Activated CD8-positive, alpha-beta memory T cell treated with anti-CD3 and anti-CD28 coated beads, Interleukin-2, amount 10 ng/mL, durations not matched to agents 7 days and 5 days (primary cell): ENCODE data around the gene MON2. TPM values are rescaled to one million over a fixed set of nuclear protein-coding genes. Genes with fewer than 3 reads are reported as not detected.
"Not testable (repeated sequence)": the region's sequence is repeated elsewhere in the genome, so short reads cannot be mapped to it uniquely, and the experiment has no call there.

Experiments used
- ATAC-seq: fragments of 150-1000 bp; cut with Tn5 transposase; one replicate; pipeline ENCODE4 v1.10.0; 2021; ENCODE audit warnings: moderate library complexity
- CTCF ChIA-PET: fragments of 350-600 bp; sonication (Branson Sonifier 250); formaldehyde crosslinking; loops from one replicate; lab custom pipeline; 2021; ENCODE audit warnings: antibody characterized with exemption; lab: Charles Lee
- DNase-seq: peaks from one replicate; pipeline ENCODE4 v3.0.0-alpha.2; 2020
- H3K27ac Mint-ChIP-seq: one replicate; pipeline ENCODE4 v1.8.0; 2021; ENCODE audit warnings: mild to moderate bottlenecking, mixed read lengths
- H3K27me3 Mint-ChIP-seq: one replicate; pipeline ENCODE4 v1.8.0; 2021; ENCODE audit warnings: mixed read lengths
- H3K36me3 Mint-ChIP-seq: one replicate; pipeline ENCODE4 v1.8.0; 2021; ENCODE audit warnings: mild to moderate bottlenecking, mixed read lengths
- H3K4me1 Mint-ChIP-seq: one replicate; pipeline ENCODE4 v1.8.0; 2021; ENCODE audit warnings: mixed read lengths
- H3K4me3 Mint-ChIP-seq: one replicate; pipeline ENCODE4 v1.8.0; 2021; ENCODE audit warnings: mild to moderate bottlenecking, moderate library complexity, mixed read lengths
- H3K9me3 Mint-ChIP-seq: one replicate; pipeline ENCODE4 v1.8.0; 2022; ENCODE audit warnings: low read depth, mixed read lengths
- total RNA-seq, 2 experiments: library from RNA; stranded (reverse); gene quantifications; one replicate each; pipeline ENCODE4 v1.2.3, GENCODE V29; 2021

MON2 gene
- total RNA-seq, 2 experiments from 2014 or later = 39.3 to 53.9 TPM

GRCh38 chr12:62505786-62506185 lies 39.2 kb downstream of the MON2 start:
- no peaks in the 10 kb centered on the region for H3K27me3 Mint-ChIP-seq
- DNase-seq (no peak), ATAC-seq (no peak)
- H3K4me3 Mint-ChIP-seq = no peak overlapping the region
- H3K9me3 Mint-ChIP-seq = no peaks in the 10 kb centered on the region
- no peak overlapping the region for H3K27ac Mint-ChIP-seq
- peaks cover 48% of the 10 kb centered on the region for H3K36me3 Mint-ChIP-seq
- H3K4me1 Mint-ChIP-seq = no peaks in the 10 kb centered on the region
- CTCF ChIA-PET = interaction anchor here (0.9 to 1.0 kb wide), 3 partner anchors 7 to 17 kb away, joined by 3 to 4 read pairs (median 3); no protein-coding TSS in a partner anchor

GRCh38 chr12:62512901-62513300 lies 46.3 kb downstream of the MON2 start:
- H3K27me3 Mint-ChIP-seq = no peaks in the 10 kb centered on the region
- no peak overlapping the region for H3K4me3 Mint-ChIP-seq
- H3K36me3 Mint-ChIP-seq = peaks cover 57% of the 10 kb centered on the region
- ATAC-seq (no peak), DNase-seq (no peak)
- peaks cover 5% of the 10 kb centered on the region for H3K9me3 Mint-ChIP-seq
- no peak overlapping the region for H3K27ac Mint-ChIP-seq
- no peaks in the 10 kb centered on the region for H3K4me1 Mint-ChIP-seq
- CTCF ChIA-PET = no interaction called here

- DNase-seq, H3K4me1 Mint-ChIP-seq, H3K27ac Mint-ChIP-seq, CTCF ChIA-PET, H3K27me3 Mint-ChIP-seq, H3K4me3 Mint-ChIP-seq, H3K9me3 Mint-ChIP-seq, ATAC-seq: not testable (repeated sequence)
- H3K36me3 Mint-ChIP-seq = peaks cover 50% of the 10 kb centered on the region
These were observed 47.5 kb downstream of the MON2 start for GRCh38 chr12:62514080-62514479.

GRCh38 chr12:62516927-62517326 lies 50.3 kb downstream of the MON2 start:
- Mint-ChIP-seq H3K27ac (no peak overlapping the region), H3K36me3 (peaks cover 25% of the 10 kb centered on the region), H3K9me3 (peaks cover 5% of the 10 kb centered on the region), H3K4me3 (no peak overlapping the region), H3K4me1 (no peaks in the 10 kb centered on the region), H3K27me3 (no peaks in the 10 kb centered on the region)
- ATAC-seq (no peak), DNase-seq (no peak)
- CTCF ChIA-PET = interaction anchor here (1.0 kb wide), 1 partner anchor 13 kb away, joined by 3 read pairs; no protein-coding TSS in a partner anchor

- Mint-ChIP-seq H3K9me3 (peaks cover 5% of the 10 kb centered on the region), H3K27me3 (no peaks in the 10 kb centered on the region), H3K4me3 (no peak overlapping the region), H3K4me1 (peaks cover 1% of the 10 kb centered on the region), H3K36me3 (peaks cover 19% of the 10 kb centered on the region), H3K27ac (no peak overlapping the region)
- CTCF ChIA-PET = interaction anchor here (0.7 to 1.0 kb wide), 3 partner anchors 11 to 13 kb away, joined by 3 to 4 read pairs (median 3); no protein-coding TSS in a partner anchor
- DNase-seq (no peak), ATAC-seq (no peak)
These were observed 51.3 kb downstream of the MON2 start for GRCh38 chr12:62517887-62518286.

GRCh38 chr12:62519043-62519442 lies 52.4 kb downstream of the MON2 start:
- no peak for ATAC-seq
- H3K36me3 Mint-ChIP-seq = peaks cover 11% of the 10 kb centered on the region
- peaks cover 2% of the 10 kb centered on the region for H3K4me1 Mint-ChIP-seq
- no peak overlapping the region for H3K4me3 Mint-ChIP-seq
- no peaks in the 10 kb centered on the region for H3K27me3 Mint-ChIP-seq
- peaks cover 3% of the 10 kb centered on the region for H3K9me3 Mint-ChIP-seq
- H3K27ac Mint-ChIP-seq = no peak overlapping the region
- DNase-seq = no peak
- CTCF ChIA-PET = interaction anchor here (0.8 kb wide), 1 partner anchor 16 kb away, joined by 3 read pairs; no protein-coding TSS in a partner anchor

- CTCF ChIA-PET = no interaction called here
- Mint-ChIP-seq H3K27me3 (no peaks in the 10 kb centered on the region), H3K4me3 (no peak overlapping the region), H3K36me3 (peaks cover 8% of the 10 kb centered on the region), H3K27ac (no peak overlapping the region), H3K9me3 (no peaks in the 10 kb centered on the region), H3K4me1 (peaks cover 7% of the 10 kb centered on the region)
- ATAC-seq (no peak), DNase-seq (no peak)
These were observed 53.7 kb downstream of the MON2 start for GRCh38 chr12:62520361-62520760.

GRCh38 chr12:62522984-62523383 lies 56.4 kb downstream of the MON2 start:
- H3K36me3 Mint-ChIP-seq = peaks cover 7% of the 10 kb centered on the region
- ATAC-seq = peak; percentile 57
- H3K27me3 Mint-ChIP-seq = no peaks in the 10 kb centered on the region
- no peak overlapping the region for H3K4me3 Mint-ChIP-seq
- no peaks in the 10 kb centered on the region for H3K9me3 Mint-ChIP-seq
- H3K27ac Mint-ChIP-seq = no peak overlapping the region
- H3K4me1 Mint-ChIP-seq = peaks cover 12% of the 10 kb centered on the region
- CTCF ChIA-PET = interaction anchor here (0.6 to 1.1 kb wide), 3 partner anchors 17 to 276 kb away, joined by 3 read pairs; no protein-coding TSS in a partner anchor
- no peak for DNase-seq

GRCh38 chr12:62523619-62524018 lies 57.0 kb downstream of the MON2 start:
- CTCF ChIA-PET = interaction anchor here (0.6 to 0.7 kb wide), 2 partner anchors 97 to 275 kb away, joined by 3 read pairs; no protein-coding TSS in a partner anchor
- Mint-ChIP-seq H3K27ac (no peak overlapping the region), H3K27me3 (no peaks in the 10 kb centered on the region), H3K4me1 (peaks cover 12% of the 10 kb centered on the region), H3K9me3 (no peaks in the 10 kb centered on the region), H3K4me3 (no peak overlapping the region), H3K36me3 (peaks cover 7% of the 10 kb centered on the region)
- DNase-seq (no peak), ATAC-seq (no peak)

- DNase-seq = no peak
- CTCF ChIA-PET = no interaction called here
- Mint-ChIP-seq H3K27ac (peak overlapping the region; percentile 8), H3K36me3 (peaks cover 11% of the 10 kb centered on the region), H3K9me3 (no peaks in the 10 kb centered on the region), H3K27me3 (no peaks in the 10 kb centered on the region), H3K4me3 (no peak overlapping the region), H3K4me1 (peaks cover 12% of the 10 kb centered on the region)
- peak; percentile 27 for ATAC-seq
These were observed 58.6 kb downstream of the MON2 start for GRCh38 chr12:62525271-62525670.

- H3K36me3 Mint-ChIP-seq = peaks cover 28% of the 10 kb centered on the region
- DNase-seq (no peak), ATAC-seq (no peak)
- no peaks in the 10 kb centered on the region for H3K27me3 Mint-ChIP-seq
- no peaks in the 10 kb centered on the region for H3K9me3 Mint-ChIP-seq
- peaks cover 3% of the 10 kb centered on the region for H3K4me1 Mint-ChIP-seq
- no peak overlapping the region for H3K4me3 Mint-ChIP-seq
- no peak overlapping the region for H3K27ac Mint-ChIP-seq
- CTCF ChIA-PET = interaction anchor here (0.8 kb wide), 1 partner anchor 13 kb away, joined by 3 read pairs; no protein-coding TSS in a partner anchor
These were observed 64.0 kb downstream of the MON2 start for GRCh38 chr12:62530596-62530995.

- Mint-ChIP-seq H3K36me3 (peaks cover 31% of the 10 kb centered on the region), H3K4me1 (no peaks in the 10 kb centered on the region), H3K9me3 (no peaks in the 10 kb centered on the region), H3K27ac (no peak overlapping the region), H3K27me3 (no peaks in the 10 kb centered on the region), H3K4me3 (no peak overlapping the region)
- no peak for DNase-seq
- no peak for ATAC-seq
- CTCF ChIA-PET = no interaction called here
These were observed 65.7 kb downstream of the MON2 start for GRCh38 chr12:62532333-62532732.

- peaks cover 34% of the 10 kb centered on the region for H3K36me3 Mint-ChIP-seq
- CTCF ChIA-PET = no interaction called here
- no peak for DNase-seq
- no peaks in the 10 kb centered on the region for H3K9me3 Mint-ChIP-seq
- H3K27me3 Mint-ChIP-seq = no peaks in the 10 kb centered on the region
- no peak overlapping the region for H3K4me3 Mint-ChIP-seq
- no peaks in the 10 kb centered on the region for H3K4me1 Mint-ChIP-seq
- ATAC-seq = no peak
- H3K27ac Mint-ChIP-seq = no peak overlapping the region
These were observed 66.6 kb downstream of the MON2 start for GRCh38 chr12:62533087-62533754.

- DNase-seq (no peak), ATAC-seq (no peak)
- Mint-ChIP-seq H3K36me3 (peaks cover 37% of the 10 kb centered on the region), H3K27me3 (no peaks in the 10 kb centered on the region), H3K27ac (no peak overlapping the region), H3K9me3 (no peaks in the 10 kb centered on the region), H3K4me1 (no peaks in the 10 kb centered on the region), H3K4me3 (no peak overlapping the region)
- CTCF ChIA-PET = no interaction called here
These were observed 67.1 kb downstream of the MON2 start for GRCh38 chr12:62533755-62534107.
